WTC11 (cell line): ENCODE measurements around the gene TIGIT. TPM values are rescaled to one million over a fixed set of nuclear protein-coding genes. Genes with fewer than 3 reads are reported as not detected.
"Not testable (repeated sequence)": the region's sequence is repeated elsewhere in the genome, so short reads cannot be mapped to it uniquely, and the experiment has no call there.

Experiments used
- ATAC-seq: fragments of 200-7000 bp; cut with Tn5 transposase; 2 replicates; pipeline ENCODE4 v1.10.0; 2021; ENCODE audit warnings: mild to moderate bottlenecking, moderate library complexity
- CTCF ChIA-PET: fragments of 300-600 bp; sonication (Branson Sonifier 250); formaldehyde crosslinking; loops from one replicate; lab custom pipeline; 2021; ENCODE audit warnings: antibody characterized with exemption; lab: Charles Lee
- POLR2A ChIA-PET: fragments of 350-600 bp; sonication (Branson Sonifier 250); formaldehyde crosslinking; loops from one replicate; lab custom pipeline; 2021; ENCODE audit warnings: antibody characterized with exemption; lab: Charles Lee
- DNase-seq: peaks from one replicate; pipeline ENCODE4 v3.0.0; 2021; ENCODE audit warnings: low spot score
- H3K27ac Mint-ChIP-seq: 2 replicates; pipeline ENCODE4 v1.8.0; 2021; ENCODE audit warnings: mixed read lengths
- H3K27me3 Mint-ChIP-seq: 2 replicates; pipeline ENCODE4 v1.8.0; 2021; ENCODE audit warnings: low read depth, mild to moderate bottlenecking, moderate library complexity, mixed read lengths
- H3K36me3 Mint-ChIP-seq: 2 replicates; pipeline ENCODE4 v1.8.0; 2021; ENCODE audit warnings: mixed read lengths
- H3K4me1 Mint-ChIP-seq: 2 replicates; pipeline ENCODE4 v1.8.0; 2022; ENCODE audit warnings: mixed read lengths
- H3K4me3 Mint-ChIP-seq: 2 replicates; pipeline ENCODE4 v1.8.0; 2021; ENCODE audit warnings: mild to moderate bottlenecking, moderate library complexity, mixed read lengths
- H3K9me3 Mint-ChIP-seq: 2 replicates; pipeline ENCODE4 v1.8.0; 2021; ENCODE audit warnings: mixed read lengths
- ELF4 ChIP-seq: sonication (generic); formaldehyde crosslinking; IDR thresholded peaks from 2 replicates; pipeline ENCODE4 v1.8.1; 2022; ENCODE audit warnings: low read depth, mild to moderate bottlenecking, moderate library complexity, missing genetic modification reagents
- ESRRA ChIP-seq: sonication (generic); formaldehyde crosslinking; IDR thresholded peaks from 2 replicates; pipeline ENCODE4 v1.8.1; 2022; ENCODE audit warnings: mild to moderate bottlenecking, missing genetic modification reagents, borderline replicate concordance
- FOXK1 ChIP-seq: sonication (generic); formaldehyde crosslinking; IDR thresholded peaks from 2 replicates; pipeline ENCODE4 v1.8.0; 2022; ENCODE audit warnings: mild to moderate bottlenecking, moderate library complexity, missing genetic modification reagents
- JAZF1 ChIP-seq: fragments of 250-450 bp; sonication (Bioruptor Pico); IDR thresholded peaks from 2 replicates; pipeline ENCODE4 v1.9.0; 2021; ENCODE audit warnings: moderate library complexity, mild to moderate bottlenecking, inconsistent platforms
- PRRX2 ChIP-seq: fragments of 250-450 bp; sonication (Bioruptor Pico); IDR thresholded peaks from 2 replicates; pipeline ENCODE4 v1.8.0; 2021; ENCODE audit warnings: mild to moderate bottlenecking
- RELA ChIP-seq: sonication (generic); formaldehyde crosslinking; IDR thresholded peaks from 2 replicates; pipeline ENCODE4 v1.8.1; 2022; ENCODE audit warnings: missing genetic modification reagents, mild to moderate bottlenecking, borderline replicate concordance
- ZNF232 ChIP-seq: sonication (generic); formaldehyde crosslinking; IDR thresholded peaks from 2 replicates; pipeline ENCODE4 v1.8.0; 2022; ENCODE audit warnings: mild to moderate bottlenecking, missing genetic modification reagents
- ZNF396 ChIP-seq: fragments of 250-450 bp; sonication (Bioruptor Pico); IDR thresholded peaks from 2 replicates; pipeline ENCODE4 v1.8.0; 2021; ENCODE audit warnings: mild to moderate bottlenecking, moderate library complexity, borderline replicate concordance
- total RNA-seq: library from RNA; stranded (reverse); gene quantifications from 3 replicates; pipeline ENCODE4 v1.2.3, GENCODE V29; 2021
- TF ChIP-seq, protein P1 (sequence below): sonication (generic); formaldehyde crosslinking; conservative IDR thresholded peaks from 2 replicates; pipeline ENCODE4 v1.8.1; 2023; ENCODE audit warnings: mild to moderate bottlenecking, low read depth, missing genetic modification reagents, moderate library complexity
- TF ChIP-seq, protein P2 (sequence below): sonication (generic); formaldehyde crosslinking; IDR thresholded peaks from 2 replicates; pipeline ENCODE4 v1.8.1; 2022; ENCODE audit warnings: mild to moderate bottlenecking, missing genetic modification reagents, moderate library complexity, borderline replicate concordance
- TF ChIP-seq, protein P3 (sequence below): sonication (generic); formaldehyde crosslinking; conservative IDR thresholded peaks from 2 replicates; pipeline ENCODE4 v1.8.1; 2022; ENCODE audit warnings: mild to moderate bottlenecking, missing genetic modification reagents
- TF ChIP-seq, protein P4 (sequence below): sonication (generic); formaldehyde crosslinking; IDR thresholded peaks from 2 replicates; pipeline ENCODE4 v1.8.1; 2022; ENCODE audit warnings: mild to moderate bottlenecking, moderate library complexity, missing genetic modification reagents
- TF ChIP-seq, protein P5 (sequence below): fragments of 250-450 bp; sonication (Bioruptor Pico); IDR thresholded peaks from 2 replicates; pipeline ENCODE4 v1.8.0; 2021; ENCODE audit warnings: mild to moderate bottlenecking
- TF ChIP-seq, protein P6 (sequence below): sonication (generic); formaldehyde crosslinking; IDR thresholded peaks from 2 replicates; pipeline ENCODE4 v1.8.1; 2023; ENCODE audit warnings: mild to moderate bottlenecking, missing genetic modification reagents, moderate library complexity

The TIGIT gene
- total RNA-seq, 1 experiment from 2014 or later, result 0.04 TPM

GRCh38 chr3:114274929-114275328 is 18.9 kb upstream of the TIGIT start (continued):
- TF ChIP-seq, protein P1, sequence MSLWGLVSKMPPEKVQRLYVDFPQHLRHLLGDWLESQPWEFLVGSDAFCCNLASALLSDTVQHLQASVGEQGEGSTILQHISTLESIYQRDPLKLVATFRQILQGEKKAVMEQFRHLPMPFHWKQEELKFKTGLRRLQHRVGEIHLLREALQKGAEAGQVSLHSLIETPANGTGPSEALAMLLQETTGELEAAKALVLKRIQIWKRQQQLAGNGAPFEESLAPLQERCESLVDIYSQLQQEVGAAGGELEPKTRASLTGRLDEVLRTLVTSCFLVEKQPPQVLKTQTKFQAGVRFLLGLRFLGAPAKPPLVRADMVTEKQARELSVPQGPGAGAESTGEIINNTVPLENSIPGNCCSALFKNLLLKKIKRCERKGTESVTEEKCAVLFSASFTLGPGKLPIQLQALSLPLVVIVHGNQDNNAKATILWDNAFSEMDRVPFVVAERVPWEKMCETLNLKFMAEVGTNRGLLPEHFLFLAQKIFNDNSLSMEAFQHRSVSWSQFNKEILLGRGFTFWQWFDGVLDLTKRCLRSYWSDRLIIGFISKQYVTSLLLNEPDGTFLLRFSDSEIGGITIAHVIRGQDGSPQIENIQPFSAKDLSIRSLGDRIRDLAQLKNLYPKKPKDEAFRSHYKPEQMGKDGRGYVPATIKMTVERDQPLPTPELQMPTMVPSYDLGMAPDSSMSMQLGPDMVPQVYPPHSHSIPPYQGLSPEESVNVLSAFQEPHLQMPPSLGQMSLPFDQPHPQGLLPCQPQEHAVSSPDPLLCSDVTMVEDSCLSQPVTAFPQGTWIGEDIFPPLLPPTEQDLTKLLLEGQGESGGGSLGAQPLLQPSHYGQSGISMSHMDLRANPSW (CRISPR knock-in tag), result no peak
- TF ChIP-seq, protein P2, sequence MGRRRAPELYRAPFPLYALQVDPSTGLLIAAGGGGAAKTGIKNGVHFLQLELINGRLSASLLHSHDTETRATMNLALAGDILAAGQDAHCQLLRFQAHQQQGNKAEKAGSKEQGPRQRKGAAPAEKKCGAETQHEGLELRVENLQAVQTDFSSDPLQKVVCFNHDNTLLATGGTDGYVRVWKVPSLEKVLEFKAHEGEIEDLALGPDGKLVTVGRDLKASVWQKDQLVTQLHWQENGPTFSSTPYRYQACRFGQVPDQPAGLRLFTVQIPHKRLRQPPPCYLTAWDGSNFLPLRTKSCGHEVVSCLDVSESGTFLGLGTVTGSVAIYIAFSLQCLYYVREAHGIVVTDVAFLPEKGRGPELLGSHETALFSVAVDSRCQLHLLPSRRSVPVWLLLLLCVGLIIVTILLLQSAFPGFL, result no peak
- TF ChIP-seq FOXK1 (CRISPR knock-in tag) (no peak), ESRRA (CRISPR knock-in tag) (no peak)
- TF ChIP-seq, protein P3, sequence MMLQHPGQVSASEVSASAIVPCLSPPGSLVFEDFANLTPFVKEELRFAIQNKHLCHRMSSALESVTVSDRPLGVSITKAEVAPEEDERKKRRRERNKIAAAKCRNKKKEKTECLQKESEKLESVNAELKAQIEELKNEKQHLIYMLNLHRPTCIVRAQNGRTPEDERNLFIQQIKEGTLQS (CRISPR knock-in tag), result no peak

DNA sequence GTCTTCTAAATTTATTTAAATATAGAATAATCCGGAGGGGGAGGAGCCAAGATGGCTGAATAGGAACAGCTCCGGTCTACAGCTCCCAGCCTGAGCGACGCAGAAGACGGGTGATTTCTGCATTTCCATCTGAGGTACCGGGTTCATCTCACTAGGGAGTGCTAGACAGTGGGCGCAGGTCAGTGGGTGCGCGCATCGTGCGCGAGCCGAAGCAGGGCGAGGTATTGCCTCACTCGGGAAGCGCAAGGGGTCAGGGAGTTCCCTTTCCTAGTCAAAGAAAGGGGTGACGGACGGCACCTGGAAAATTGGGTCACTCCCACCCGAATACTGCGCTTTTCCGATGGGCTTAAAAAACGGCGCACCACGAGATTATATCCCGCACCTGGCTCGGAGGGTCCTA is 17.0 kb upstream of the TIGIT start:
- H3K4me1 Mint-ChIP-seq, DNase-seq, H3K4me3 Mint-ChIP-seq, POLR2A ChIA-PET, ATAC-seq, CTCF ChIA-PET, H3K27me3 Mint-ChIP-seq, H3K27ac Mint-ChIP-seq: not testable (repeated sequence)
- Mint-ChIP-seq H3K36me3 (peaks cover 36% of the 10 kb centered on the region), H3K9me3 (peaks cover 42% of the 10 kb centered on the region)

DNA sequence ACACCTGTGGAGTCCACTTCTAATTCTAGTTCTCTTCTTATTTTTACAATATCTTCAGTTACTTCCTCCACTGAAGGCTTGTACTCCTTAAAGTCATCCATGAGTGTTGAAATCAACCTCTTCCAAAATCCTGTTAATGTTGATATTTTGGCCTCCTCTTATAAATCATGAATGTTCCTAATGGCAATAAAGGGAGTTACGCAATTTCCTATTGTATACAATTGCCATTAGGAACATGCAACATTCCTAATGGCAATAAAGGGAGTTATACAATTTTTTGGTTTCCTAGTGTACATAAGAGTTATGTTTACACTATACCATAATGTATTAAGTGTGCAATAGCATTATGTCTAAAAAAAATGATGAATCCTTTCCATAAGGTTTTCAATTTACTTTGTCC is 9.2 kb upstream of the TIGIT start:
- no peaks in the 10 kb centered on the region for H3K36me3 Mint-ChIP-seq
- no peak for ATAC-seq
- H3K27me3 Mint-ChIP-seq, result no peaks in the 10 kb centered on the region
- ChIA-PET POLR2A (no interaction called here), CTCF (interaction anchor here (1.1 to 1.5 kb wide), 2 partner anchors 129 to 134 kb away, joined by 4 read pairs; no protein-coding TSS in a partner anchor)
- no peak for DNase-seq
- no peak overlapping the region for H3K4me3 Mint-ChIP-seq
- TF ChIP-seq ZNF232 (CRISPR knock-in tag), result no peak
- no peak for TF ChIP-seq RELA (CRISPR knock-in tag)
- TF ChIP-seq, protein P4, sequence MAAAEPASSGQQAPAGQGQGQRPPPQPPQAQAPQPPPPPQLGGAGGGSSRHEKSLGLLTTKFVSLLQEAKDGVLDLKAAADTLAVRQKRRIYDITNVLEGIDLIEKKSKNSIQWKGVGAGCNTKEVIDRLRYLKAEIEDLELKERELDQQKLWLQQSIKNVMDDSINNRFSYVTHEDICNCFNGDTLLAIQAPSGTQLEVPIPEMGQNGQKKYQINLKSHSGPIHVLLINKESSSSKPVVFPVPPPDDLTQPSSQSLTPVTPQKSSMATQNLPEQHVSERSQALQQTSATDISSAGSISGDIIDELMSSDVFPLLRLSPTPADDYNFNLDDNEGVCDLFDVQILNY, result no peak
- TF ChIP-seq ELF4, result no peak
- TF ChIP-seq ZNF396 (CRISPR knock-in tag), result no peak
- TF ChIP-seq, protein P5, sequence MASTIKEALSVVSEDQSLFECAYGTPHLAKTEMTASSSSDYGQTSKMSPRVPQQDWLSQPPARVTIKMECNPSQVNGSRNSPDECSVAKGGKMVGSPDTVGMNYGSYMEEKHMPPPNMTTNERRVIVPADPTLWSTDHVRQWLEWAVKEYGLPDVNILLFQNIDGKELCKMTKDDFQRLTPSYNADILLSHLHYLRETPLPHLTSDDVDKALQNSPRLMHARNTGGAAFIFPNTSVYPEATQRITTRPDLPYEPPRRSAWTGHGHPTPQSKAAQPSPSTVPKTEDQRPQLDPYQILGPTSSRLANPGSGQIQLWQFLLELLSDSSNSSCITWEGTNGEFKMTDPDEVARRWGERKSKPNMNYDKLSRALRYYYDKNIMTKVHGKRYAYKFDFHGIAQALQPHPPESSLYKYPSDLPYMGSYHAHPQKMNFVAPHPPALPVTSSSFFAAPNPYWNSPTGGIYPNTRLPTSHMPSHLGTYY, result no peak
- TF ChIP-seq PRRX2, result no peak
- no peak for TF ChIP-seq JAZF1 (CRISPR knock-in tag)
- TF ChIP-seq, protein P6, sequence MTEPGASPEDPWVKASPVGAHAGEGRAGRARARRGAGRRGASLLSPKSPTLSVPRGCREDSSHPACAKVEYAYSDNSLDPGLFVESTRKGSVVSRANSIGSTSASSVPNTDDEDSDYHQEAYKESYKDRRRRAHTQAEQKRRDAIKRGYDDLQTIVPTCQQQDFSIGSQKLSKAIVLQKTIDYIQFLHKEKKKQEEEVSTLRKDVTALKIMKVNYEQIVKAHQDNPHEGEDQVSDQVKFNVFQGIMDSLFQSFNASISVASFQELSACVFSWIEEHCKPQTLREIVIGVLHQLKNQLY, result no peak
- TF ChIP-seq, protein P1 (CRISPR knock-in tag), result no peak
- H3K4me1 Mint-ChIP-seq, result no peaks in the 10 kb centered on the region
- no peak overlapping the region for H3K27ac Mint-ChIP-seq
- peaks cover 11% of the 10 kb centered on the region for H3K9me3 Mint-ChIP-seq
